NCI-H1436 treated with DMSO at 0.1 percent for 48 hours (cell line): Measurements from ENCODE around the gene TRIOBP.

Experiments used
- DNase-seq: peaks from one replicate; lab custom pipeline; 2025; lab: John Stamatoyannopoulos, UW

The TRIOBP gene

GRCh38 chr22:37731804-37732471 is 35.1 kb downstream of the TRIOBP start:
- no peak for DNase-seq

GRCh38 chr22:37732699-37733607 is 36.1 kb downstream of the TRIOBP start:
- no peak for DNase-seq

- DNase-seq, result no peak
These were observed 37.0 kb downstream of the TRIOBP start for GRCh38 chr22:37733625-37734401.

- DNase-seq, result no peak
These were observed 37.5 kb downstream of the TRIOBP start for GRCh38 chr22:37734402-37734700.

GRCh38 chr22:37734964-37735451 is 38.2 kb downstream of the TRIOBP start:
- DNase-seq, result no peak

GRCh38 chr22:37739035-37739434 is 42.2 kb downstream of the TRIOBP start:
- DNase-seq, result no peak

- DNase-seq, result no peak
These were observed 42.8 kb downstream of the TRIOBP start for GRCh38 chr22:37739611-37740049.

- DNase-seq, result no peak
These were observed 43.8 kb downstream of the TRIOBP start for GRCh38 chr22:37740455-37741311.

GRCh38 chr22:37741312-37741795 is 44.5 kb downstream of the TRIOBP start:
- no peak for DNase-seq

- no peak for DNase-seq
These were observed 45.7 kb downstream of the TRIOBP start for GRCh38 chr22:37742376-37743171.

- DNase-seq, result no peak
These were observed 47.7 kb downstream of the TRIOBP start for GRCh38 chr22:37744589-37744988.

- DNase-seq, result no peak
These were observed 48.9 kb downstream of the TRIOBP start for GRCh38 chr22:37745548-37746365.

GRCh38 chr22:37746366-37747079 is 49.7 kb downstream of the TRIOBP start:
- DNase-seq, result no peak

- no peak for DNase-seq
These were observed 50.3 kb downstream of the TRIOBP start for GRCh38 chr22:37747080-37747714.

- DNase-seq, result no peak
These were observed 50.9 kb downstream of the TRIOBP start for GRCh38 chr22:37747715-37748100.

- DNase-seq, result no peak
These were observed 51.8 kb downstream of the TRIOBP start for GRCh38 chr22:37748659-37749058.

GRCh38 chr22:37749226-37749625 is 52.4 kb downstream of the TRIOBP start:
- DNase-seq, result no peak

GRCh38 chr22:37749831-37750595 is 53.2 kb downstream of the TRIOBP start:
- DNase-seq, result no peak
